ENCODE measurements around the gene PLCXD1.

PLCXD1 gene

GRCh38 chrX:330726-331150 lies 49.6 kb downstream of the PLCXD1 start:
- Histone ChIP-seq H3K36me3 (ENCODE audit: control insufficient read depth, insufficient read depth, low read length) (peaks cover 4% of the 10 kb centered on the region), H3K9me3 (ENCODE audit: control insufficient read depth, low read length) (no peaks in the 10 kb centered on the region), H3K4me3 (ENCODE audit: insufficient read depth, low read depth, low read length) (no peak overlapping the region), H3K4me1 (ENCODE audit: control insufficient read depth, insufficient read depth, low read length) (no peaks in the 10 kb centered on the region), H3K27me3 (ENCODE audit: control insufficient read depth, insufficient read depth, low read length, poor library complexity, severe bottlenecking) (no peaks in the 10 kb centered on the region), H3K27ac (ENCODE audit: insufficient read depth, low read depth, low read length, poor library complexity, severe bottlenecking) (no peak overlapping the region)
- WGBS, 2 experiments = 90% methylated on average over 28 of the region's 28 CpGs

- WGBS, 2 experiments = 75% methylated on average over 51 of the region's 51 CpGs
- no peak overlapping the region for H3K27ac ChIP-seq (ENCODE audit: insufficient read depth, low read depth, low read length, poor library complexity, severe bottlenecking)
- H3K4me3 ChIP-seq (ENCODE audit: insufficient read depth, low read depth, low read length) = no peak overlapping the region
These were observed 50.1 kb downstream of the PLCXD1 start for GRCh38 chrX:331151-331824.

GRCh38 chrX:331825-332495 lies 50.8 kb downstream of the PLCXD1 start:
- Histone ChIP-seq H3K4me3 (ENCODE audit: insufficient read depth, low read depth, low read length) (no peak overlapping the region), H3K27me3 (ENCODE audit: control insufficient read depth, insufficient read depth, low read length, poor library complexity, severe bottlenecking) (no peaks in the 10 kb centered on the region), H3K9me3 (ENCODE audit: control insufficient read depth, low read length) (no peaks in the 10 kb centered on the region), H3K36me3 (ENCODE audit: control insufficient read depth, insufficient read depth, low read length) (peaks cover 7% of the 10 kb centered on the region), H3K4me1 (ENCODE audit: control insufficient read depth, insufficient read depth, low read length) (no peaks in the 10 kb centered on the region), H3K27ac (ENCODE audit: insufficient read depth, low read depth, low read length, poor library complexity, severe bottlenecking) (no peak overlapping the region)
- WGBS, 2 experiments = 88% methylated on average over 34 of the region's 35 CpGs

More at GRCh38 chrX:331151-331824, 50.1 kb downstream of the PLCXD1 start:
- H3K27me3 ChIP-seq (ENCODE audit: control insufficient read depth, insufficient read depth, low read length, poor library complexity, severe bottlenecking) = no peaks in the 10 kb centered on the region
- peaks cover 7% of the 10 kb centered on the region for H3K36me3 ChIP-seq (ENCODE audit: control insufficient read depth, insufficient read depth, low read length)
- no peaks in the 10 kb centered on the region for H3K9me3 ChIP-seq (ENCODE audit: control insufficient read depth, low read length)
- H3K4me1 ChIP-seq (ENCODE audit: control insufficient read depth, insufficient read depth, low read length) = no peaks in the 10 kb centered on the region

- 90% methylated on average over 23 of the region's 23 CpGs for WGBS, 2 experiments
- no peaks in the 10 kb centered on the region for H3K27me3 ChIP-seq (ENCODE audit: control insufficient read depth, insufficient read depth, low read length, poor library complexity, severe bottlenecking)
These were observed 51.3 kb downstream of the PLCXD1 start for GRCh38 chrX:332496-332860.

GRCh38 chrX:332916-333610 lies 51.9 kb downstream of the PLCXD1 start:
- Histone ChIP-seq H3K36me3 (ENCODE audit: control insufficient read depth, insufficient read depth, low read length) (peaks cover 14% of the 10 kb centered on the region), H3K4me3 (ENCODE audit: insufficient read depth, low read depth, low read length) (no peak overlapping the region), H3K4me1 (ENCODE audit: control insufficient read depth, insufficient read depth, low read length) (no peaks in the 10 kb centered on the region), H3K27ac (ENCODE audit: insufficient read depth, low read depth, low read length, poor library complexity, severe bottlenecking) (no peak overlapping the region), H3K27me3 (ENCODE audit: control insufficient read depth, insufficient read depth, low read length, poor library complexity, severe bottlenecking) (no peaks in the 10 kb centered on the region), H3K9me3 (ENCODE audit: control insufficient read depth, low read length) (no peaks in the 10 kb centered on the region)
- WGBS, 2 experiments = 93% methylated on average over 33 of the region's 33 CpGs

More at GRCh38 chrX:332496-332860, 51.3 kb downstream of the PLCXD1 start:
- Histone ChIP-seq H3K27ac (ENCODE audit: insufficient read depth, low read depth, low read length, poor library complexity, severe bottlenecking) (no peak overlapping the region), H3K4me1 (ENCODE audit: control insufficient read depth, insufficient read depth, low read length) (no peaks in the 10 kb centered on the region), H3K4me3 (ENCODE audit: insufficient read depth, low read depth, low read length) (no peak overlapping the region), H3K9me3 (ENCODE audit: control insufficient read depth, low read length) (no peaks in the 10 kb centered on the region), H3K36me3 (ENCODE audit: control insufficient read depth, insufficient read depth, low read length) (peaks cover 10% of the 10 kb centered on the region)

GRCh38 chrX:333611-334311 lies 52.6 kb downstream of the PLCXD1 start:
- no peak overlapping the region for H3K27ac ChIP-seq (ENCODE audit: insufficient read depth, low read depth, low read length, poor library complexity, severe bottlenecking)
- 94% methylated on average over 51 of the region's 51 CpGs for WGBS, 2 experiments

GRCh38 chrX:334331-334891 lies 53.2 kb downstream of the PLCXD1 start:
- no peaks in the 10 kb centered on the region for H3K27me3 ChIP-seq (ENCODE audit: control insufficient read depth, insufficient read depth, low read length, poor library complexity, severe bottlenecking)
- H3K27ac ChIP-seq (ENCODE audit: insufficient read depth, low read depth, low read length, poor library complexity, severe bottlenecking) = no peak overlapping the region
- no peaks in the 10 kb centered on the region for H3K4me1 ChIP-seq (ENCODE audit: control insufficient read depth, insufficient read depth, low read length)
- WGBS, 2 experiments = 96% methylated on average over 53 of the region's 53 CpGs
- no peaks in the 10 kb centered on the region for H3K9me3 ChIP-seq (ENCODE audit: control insufficient read depth, low read length)
- no peak overlapping the region for H3K4me3 ChIP-seq (ENCODE audit: insufficient read depth, low read depth, low read length)
- peaks cover 14% of the 10 kb centered on the region for H3K36me3 ChIP-seq (ENCODE audit: control insufficient read depth, insufficient read depth, low read length)

More at GRCh38 chrX:333611-334311, 52.6 kb downstream of the PLCXD1 start:
- H3K36me3 ChIP-seq (ENCODE audit: control insufficient read depth, insufficient read depth, low read length) = peaks cover 14% of the 10 kb centered on the region
- H3K4me1 ChIP-seq (ENCODE audit: control insufficient read depth, insufficient read depth, low read length) = no peaks in the 10 kb centered on the region
- no peaks in the 10 kb centered on the region for H3K9me3 ChIP-seq (ENCODE audit: control insufficient read depth, low read length)
- H3K27me3 ChIP-seq (ENCODE audit: control insufficient read depth, insufficient read depth, low read length, poor library complexity, severe bottlenecking) = no peaks in the 10 kb centered on the region
- H3K4me3 ChIP-seq (ENCODE audit: insufficient read depth, low read depth, low read length) = no peak overlapping the region

GRCh38 chrX:334971-335757 lies 54.0 kb downstream of the PLCXD1 start:
- no peak overlapping the region for H3K27ac ChIP-seq (ENCODE audit: insufficient read depth, low read depth, low read length, poor library complexity, severe bottlenecking)
- no peaks in the 10 kb centered on the region for H3K4me1 ChIP-seq (ENCODE audit: control insufficient read depth, insufficient read depth, low read length)
- H3K27me3 ChIP-seq (ENCODE audit: control insufficient read depth, insufficient read depth, low read length, poor library complexity, severe bottlenecking) = no peaks in the 10 kb centered on the region
- H3K9me3 ChIP-seq (ENCODE audit: control insufficient read depth, low read length) = no peaks in the 10 kb centered on the region
- H3K4me3 ChIP-seq (ENCODE audit: insufficient read depth, low read depth, low read length) = no peak overlapping the region
- peaks cover 14% of the 10 kb centered on the region for H3K36me3 ChIP-seq (ENCODE audit: control insufficient read depth, insufficient read depth, low read length)
- WGBS, 2 experiments = 95 to 96% methylated on average over 47 of the region's 47 CpGs

GRCh38 chrX:335758-336155 lies 54.6 kb downstream of the PLCXD1 start:
- no peak overlapping the region for H3K27ac ChIP-seq (ENCODE audit: insufficient read depth, low read depth, low read length, poor library complexity, severe bottlenecking)
- H3K9me3 ChIP-seq (ENCODE audit: control insufficient read depth, low read length) = no peaks in the 10 kb centered on the region
- WGBS, 2 experiments = 89 to 91% methylated on average over 15 to 17 of the region's 17 CpGs
- no peaks in the 10 kb centered on the region for H3K27me3 ChIP-seq (ENCODE audit: control insufficient read depth, insufficient read depth, low read length, poor library complexity, severe bottlenecking)
- H3K36me3 ChIP-seq (ENCODE audit: control insufficient read depth, insufficient read depth, low read length) = peaks cover 14% of the 10 kb centered on the region
- no peak overlapping the region for H3K4me3 ChIP-seq (ENCODE audit: insufficient read depth, low read depth, low read length)
- H3K4me1 ChIP-seq (ENCODE audit: control insufficient read depth, insufficient read depth, low read length) = no peaks in the 10 kb centered on the region

Data from ectodermal cell (in vitro differentiated cells).